BLaER1 (cell line): Measurements from ENCODE around the gene ATP8B3.
A peak's percentile ranks its signal among the peaks of the same experiment; 100 is the strongest.

ENCODE experiments used
- H3K27ac ChIP-seq: shearing (Covaris generic); formaldehyde crosslinking; 2 replicates; pipeline ENCODE4 v1.8.1; 2022
- H3K27me3 ChIP-seq: shearing (Covaris generic); formaldehyde crosslinking; 2 replicates; pipeline ENCODE4 v1.8.1; 2022
- H3K36me3 ChIP-seq: shearing (Covaris generic); formaldehyde crosslinking; 2 replicates; pipeline ENCODE4 v1.8.1; 2022
- H3K4me1 ChIP-seq: shearing (Covaris generic); formaldehyde crosslinking; 2 replicates; pipeline ENCODE4 v1.8.1; 2022
- H3K4me2 ChIP-seq: shearing (Covaris generic); formaldehyde crosslinking; 2 replicates; pipeline ENCODE4 v1.8.1; 2022
- H3K4me3 ChIP-seq: shearing (Covaris generic); formaldehyde crosslinking; 2 replicates; pipeline ENCODE4 v1.8.1; 2022
- H3K9ac ChIP-seq: shearing (Covaris generic); formaldehyde crosslinking; 2 replicates; pipeline ENCODE4 v1.8.1; 2022
- H3K9me3 ChIP-seq: shearing (Covaris generic); formaldehyde crosslinking; 2 replicates; pipeline ENCODE4 v1.8.1; 2022
- H4K20me1 ChIP-seq: shearing (Covaris generic); formaldehyde crosslinking; 2 replicates; pipeline ENCODE4 v1.8.1; 2022
- Cebpa-rat ChIP-seq: shearing (Covaris generic); IDR thresholded peaks from 2 replicates; pipeline ENCODE4 v1.8.1; 2022

Gene ATP8B3

GRCh38 chr19:1856345-1856697 lies 44.2 kb upstream of the ATP8B3 start:
- Histone ChIP-seq H3K4me2 (peak overlapping the region; percentile 99), H3K27ac (peak overlapping the region; percentile 99), H3K36me3 (peaks cover 6% of the 10 kb centered on the region), H4K20me1 (peaks cover 64% of the 10 kb centered on the region), H3K9me3 (no peaks in the 10 kb centered on the region), H3K27me3 (no peaks in the 10 kb centered on the region), H3K4me1 (peaks cover 86% of the 10 kb centered on the region), H3K9ac (peak overlapping the region; percentile 94), H3K4me3 (peak overlapping the region; percentile 96)
- TF ChIP-seq Cebpa-rat = no peak

DNA sequence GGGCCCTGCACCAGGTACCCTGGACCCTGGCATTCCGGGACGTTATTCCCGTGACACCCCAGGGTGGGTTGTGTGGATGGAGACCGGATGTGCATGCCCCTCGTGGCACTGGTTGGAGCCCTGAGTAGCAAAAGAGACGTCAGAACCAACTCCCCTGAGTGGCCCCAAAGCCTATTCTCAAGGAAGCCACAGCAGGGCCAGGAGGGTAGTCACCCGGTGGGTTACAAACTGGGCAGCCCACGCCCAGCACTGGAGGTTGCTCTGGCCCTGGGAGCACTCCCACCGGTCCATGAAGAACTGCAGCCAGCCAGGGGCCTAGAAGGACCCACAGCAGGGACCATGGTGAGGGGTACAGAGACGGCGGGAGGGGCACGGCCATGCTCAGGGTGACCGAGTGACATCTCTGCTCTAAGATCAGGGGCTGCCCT lies 43.8 kb upstream of the ATP8B3 start:
- Histone ChIP-seq H3K9ac (peak overlapping the region; percentile 94), H3K4me3 (peak overlapping the region; percentile 96), H3K9me3 (no peaks in the 10 kb centered on the region), H3K4me1 (peaks cover 86% of the 10 kb centered on the region), H3K27ac (peak overlapping the region; percentile 99), H4K20me1 (peaks cover 64% of the 10 kb centered on the region), H3K4me2 (peak overlapping the region; percentile 99), H3K27me3 (no peaks in the 10 kb centered on the region), H3K36me3 (peaks cover 7% of the 10 kb centered on the region)
- no peak for TF ChIP-seq Cebpa-rat

DNA sequence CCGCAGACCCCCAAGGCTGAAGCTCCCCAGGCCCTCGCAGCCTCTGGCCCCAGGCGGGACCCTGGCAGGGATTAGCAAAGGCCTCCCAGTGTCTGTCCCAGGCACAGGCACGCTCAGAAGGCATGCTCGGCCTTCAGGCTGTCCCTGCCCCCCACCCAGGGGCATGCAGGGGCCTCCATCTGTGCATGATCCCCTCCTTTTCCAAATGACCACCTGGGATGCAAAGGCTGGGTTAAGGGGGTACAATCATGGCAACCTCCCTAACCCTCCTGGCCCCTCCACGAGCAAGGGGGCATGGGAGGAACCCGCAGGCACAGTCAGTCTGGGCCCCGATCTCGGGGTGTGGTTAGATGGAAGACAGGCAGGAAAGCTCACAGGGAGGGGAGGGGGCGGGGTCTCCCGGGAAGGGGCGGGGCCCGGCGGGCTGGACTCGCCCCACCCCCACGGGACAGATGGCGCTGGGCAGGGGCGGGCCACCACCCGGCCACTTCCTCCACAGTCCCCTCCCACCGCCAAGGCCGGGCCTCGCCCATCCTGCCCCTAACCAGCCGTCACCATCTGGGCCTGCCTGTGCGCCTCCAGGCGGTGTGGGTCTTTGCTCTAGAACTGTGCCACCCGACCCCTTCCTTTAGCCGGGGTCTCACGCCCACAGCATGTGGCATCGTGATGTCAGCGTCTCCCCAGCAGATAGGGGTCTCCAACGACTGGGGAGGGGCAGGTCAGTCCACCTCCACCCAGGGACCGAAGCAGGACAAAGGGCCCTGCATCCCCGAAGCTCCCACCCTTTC lies 43.2 kb upstream of the ATP8B3 start:
- Histone ChIP-seq H3K27ac (peak overlapping the region; percentile 99), H3K9me3 (no peaks in the 10 kb centered on the region), H3K4me2 (peak overlapping the region; percentile 99), H3K36me3 (peaks cover 9% of the 10 kb centered on the region), H3K4me3 (peak overlapping the region; percentile 96), H4K20me1 (peaks cover 64% of the 10 kb centered on the region), H3K27me3 (no peaks in the 10 kb centered on the region), H3K4me1 (peaks cover 86% of the 10 kb centered on the region), H3K9ac (peak overlapping the region; percentile 94)
- TF ChIP-seq Cebpa-rat = no peak

- Histone ChIP-seq H3K27me3 (no peaks in the 10 kb centered on the region), H3K4me3 (peak overlapping the region; percentile 96), H3K4me2 (peak overlapping the region; percentile 99), H4K20me1 (peaks cover 59% of the 10 kb centered on the region), H3K9me3 (no peaks in the 10 kb centered on the region), H3K36me3 (peaks cover 9% of the 10 kb centered on the region), H3K4me1 (peaks cover 87% of the 10 kb centered on the region), H3K27ac (peak overlapping the region; percentile 99), H3K9ac (peak overlapping the region; percentile 82)
- no peak for TF ChIP-seq Cebpa-rat
These were observed 42.5 kb upstream of the ATP8B3 start for GRCh38 chr19:1854542-1855039.

GRCh38 chr19:1854039-1854541 lies 42.0 kb upstream of the ATP8B3 start:
- Histone ChIP-seq H3K4me2 (peak overlapping the region; percentile 99), H3K4me3 (peak overlapping the region; percentile 96), H3K9ac (peak overlapping the region; percentile 82), H4K20me1 (peaks cover 54% of the 10 kb centered on the region), H3K9me3 (no peaks in the 10 kb centered on the region), H3K4me1 (peaks cover 87% of the 10 kb centered on the region), H3K36me3 (peaks cover 9% of the 10 kb centered on the region), H3K27ac (peak overlapping the region; percentile 99), H3K27me3 (no peaks in the 10 kb centered on the region)
- no peak for TF ChIP-seq Cebpa-rat

GRCh38 chr19:1853295-1854038 lies 41.4 kb upstream of the ATP8B3 start:
- peak overlapping the region; percentile 99 for H3K27ac ChIP-seq
- TF ChIP-seq Cebpa-rat = no peak
- H3K4me1 ChIP-seq = peaks cover 85% of the 10 kb centered on the region
- H3K9me3 ChIP-seq = no peaks in the 10 kb centered on the region
- peak overlapping the region; percentile 82 for H3K9ac ChIP-seq
- H3K27me3 ChIP-seq = no peaks in the 10 kb centered on the region
- peaks cover 9% of the 10 kb centered on the region for H3K36me3 ChIP-seq
- peaks cover 47% of the 10 kb centered on the region for H4K20me1 ChIP-seq
- peak overlapping the region; percentile 96 for H3K4me3 ChIP-seq
- peak overlapping the region; percentile 99 for H3K4me2 ChIP-seq

GRCh38 chr19:1852581-1853128 lies 40.6 kb upstream of the ATP8B3 start:
- Histone ChIP-seq H3K4me2 (peak overlapping the region; percentile 99), H3K36me3 (peaks cover 9% of the 10 kb centered on the region), H4K20me1 (peaks cover 45% of the 10 kb centered on the region), H3K9ac (peak overlapping the region; percentile 76), H3K9me3 (no peaks in the 10 kb centered on the region), H3K4me3 (peak overlapping the region; percentile 96), H3K27ac (peak overlapping the region; percentile 99), H3K27me3 (no peaks in the 10 kb centered on the region), H3K4me1 (peaks cover 77% of the 10 kb centered on the region)
- no peak for TF ChIP-seq Cebpa-rat

DNA sequence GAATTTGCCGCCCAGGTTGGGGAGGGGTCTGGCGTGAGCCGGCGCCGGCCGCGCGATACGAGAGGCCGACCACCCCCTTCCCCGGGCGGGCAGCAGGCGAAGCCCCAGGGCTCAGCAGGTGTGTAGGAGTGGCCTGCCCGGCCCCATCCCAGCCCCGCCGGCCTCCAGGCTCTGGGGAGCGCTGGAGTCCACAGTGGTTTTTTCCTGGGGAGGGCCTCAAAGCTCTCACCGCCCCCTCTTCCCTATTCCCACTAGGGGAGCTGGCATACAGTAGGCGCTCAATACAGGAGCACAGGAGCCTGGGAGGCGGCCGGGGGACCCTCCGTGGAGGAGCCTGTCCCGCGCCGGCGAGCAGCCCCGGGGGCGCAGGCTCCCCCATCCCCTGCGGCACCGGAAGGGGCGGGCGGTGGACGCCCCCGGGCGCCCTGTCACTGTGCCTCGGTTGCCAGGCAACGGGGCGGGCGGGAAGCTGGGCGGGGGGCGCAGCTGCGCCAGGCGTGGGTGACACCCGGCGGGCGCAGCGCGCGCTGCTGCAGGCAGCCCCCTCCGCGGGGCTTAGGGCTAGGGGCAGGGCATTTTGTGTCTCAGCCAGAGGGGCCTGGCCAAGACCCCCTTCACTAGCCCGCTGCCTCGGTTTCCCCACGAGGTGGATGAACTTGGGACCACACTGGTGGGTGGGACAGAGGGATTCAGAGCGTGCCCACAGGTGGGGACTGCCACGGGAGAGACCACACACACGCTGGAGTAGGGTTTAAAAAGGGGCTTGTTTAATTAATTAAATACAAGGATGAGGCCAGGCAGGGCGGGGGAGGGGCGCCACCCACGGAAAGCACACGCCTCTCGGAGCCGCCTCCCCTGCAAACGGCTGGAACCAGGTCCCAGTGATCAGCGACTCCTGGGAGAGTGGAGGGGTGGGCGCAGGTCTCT lies 39.8 kb upstream of the ATP8B3 start:
- H3K4me3 ChIP-seq = peak overlapping the region; percentile 96
- peak overlapping the region; percentile 76 for H3K9ac ChIP-seq

More for the DNA sequence above, 39.8 kb upstream of the ATP8B3 start:
- no peaks in the 10 kb centered on the region for H3K9me3 ChIP-seq
- peak overlapping the region; percentile 99 for H3K27ac ChIP-seq
- H4K20me1 ChIP-seq = peaks cover 52% of the 10 kb centered on the region
- no peak for TF ChIP-seq Cebpa-rat
- no peaks in the 10 kb centered on the region for H3K27me3 ChIP-seq
- H3K4me2 ChIP-seq = peak overlapping the region; percentile 99
- H3K4me1 ChIP-seq = peaks cover 78% of the 10 kb centered on the region
- peaks cover 10% of the 10 kb centered on the region for H3K36me3 ChIP-seq
